MCF 10A (cell line): ENCODE results near the gene KLHL12. TPM values are rescaled to one million over a fixed set of nuclear protein-coding genes. Genes with fewer than 3 reads are reported as not detected.

Experiments
- BruUV-seq: library from RNA; stranded (reverse); fragments of 400-500 nt; replicated peaks from 2 replicates; lab custom pipeline; 2021; lab: Mats Ljungman, UMichigan
- CTCF ChIA-PET: fragments of 300-600 bp; sonication (Branson Sonifier 250); formaldehyde crosslinking; extraction: SDS; loops from one replicate; lab custom pipeline; 2021; ENCODE audit warnings: antibody characterized with exemption, inconsistent platforms; lab: Yijun Ruan, JAX
- POLR2A ChIA-PET: fragments of 300-600, 350-650 bp; sonication (Branson Sonifier 250); formaldehyde crosslinking; extraction: SDS; loops from one replicate; lab custom pipeline; 2020; ENCODE audit warnings: antibody characterized with exemption, inconsistent platforms; lab: Yijun Ruan, JAX
- DNase-seq: peaks from one replicate; pipeline ENCODE4 v3.0.0-alpha.2; 2018; ENCODE audit not compliant: unreplicated experiment
- H3K27ac Mint-ChIP-seq: one replicate; pipeline ENCODE4 v1.8.0; 2022; ENCODE audit warnings: mild to moderate bottlenecking, low read depth, mixed read lengths; ENCODE audit not compliant: unreplicated experiment
- H3K27me3 Mint-ChIP-seq: one replicate; pipeline ENCODE4 v1.8.0; 2022; ENCODE audit warnings: mixed read lengths; ENCODE audit not compliant: insufficient read depth, unreplicated experiment
- H3K36me3 Mint-ChIP-seq: one replicate; pipeline ENCODE4 v1.8.0; 2022; ENCODE audit warnings: mild to moderate bottlenecking, moderate library complexity, mixed read lengths; ENCODE audit not compliant: insufficient read depth, unreplicated experiment
- H3K4me1 Mint-ChIP-seq: one replicate; pipeline ENCODE4 v1.8.0; 2022; ENCODE audit warnings: mixed read lengths; ENCODE audit not compliant: insufficient read depth, unreplicated experiment
- H3K4me3 Mint-ChIP-seq: one replicate; pipeline ENCODE4 v1.8.0; 2022; ENCODE audit warnings: mild to moderate bottlenecking, moderate library complexity, mixed read lengths; ENCODE audit not compliant: unreplicated experiment
- H3K9me3 Mint-ChIP-seq: one replicate; pipeline ENCODE4 v1.8.0; 2022; ENCODE audit warnings: mixed read lengths; ENCODE audit not compliant: unreplicated experiment
- intact Hi-C: fragments of 100-400 bp; cut with micrococcal nuclease; formaldehyde crosslinking; loops from 2 replicates; pipeline ENCODE4 v1.14.1; 2022
- total RNA-seq: library from RNA; stranded (reverse); gene quantifications from 2 replicates; pipeline ENCODE4 v1.2.3, GENCODE V29; 2022
- TF ChIP-seq, protein P1 (sequence below): fragments of 200-600 bp; IDR thresholded peaks from one replicate; pipeline ENCODE4 v1.8.0; 2022; ENCODE audit warnings: antibody characterized with exemption, mild to moderate bottlenecking; ENCODE audit not compliant: unreplicated experiment

KLHL12 gene
- total RNA-seq, 1 experiment from 2014 or later = 51.0 TPM

DNA sequence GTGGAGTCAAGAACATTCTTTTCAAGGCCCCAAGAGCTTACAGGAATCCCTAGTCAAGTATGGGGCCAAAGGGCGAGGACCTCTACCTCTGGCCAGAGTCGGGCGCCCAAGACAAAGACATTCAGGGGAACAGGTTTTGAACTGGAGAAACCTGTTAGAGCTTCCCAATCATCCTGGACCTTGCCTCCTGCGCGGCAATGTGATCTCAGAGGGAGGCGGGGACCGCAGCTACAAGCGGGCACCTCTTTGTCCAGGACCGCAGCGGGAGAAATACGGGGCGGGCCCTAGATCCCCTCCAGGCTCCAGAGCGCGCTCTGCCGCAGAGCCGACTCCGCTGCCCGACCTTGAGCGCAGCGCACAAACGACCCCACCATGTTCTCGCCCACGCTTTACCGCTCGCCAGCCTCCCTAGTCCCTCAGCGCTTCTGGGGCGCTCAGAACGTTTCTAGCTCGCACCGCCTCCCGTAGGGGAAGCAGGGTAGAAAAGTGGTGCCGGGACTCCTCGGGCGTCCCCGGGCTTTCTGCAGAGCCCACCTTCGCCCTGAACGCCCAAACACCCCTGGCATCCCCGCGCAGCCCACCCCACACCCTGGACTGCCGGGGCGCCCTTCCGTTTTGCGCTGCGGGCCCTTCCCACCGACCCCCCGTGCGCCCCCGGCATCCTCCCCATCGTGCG, 66.2 kb downstream of the KLHL12 start:
- no peak overlapping the region for H3K27ac Mint-ChIP-seq
- H3K36me3 Mint-ChIP-seq = no peaks in the 10 kb centered on the region
- intact Hi-C loops = no loop called here
- TF ChIP-seq, protein P1, sequence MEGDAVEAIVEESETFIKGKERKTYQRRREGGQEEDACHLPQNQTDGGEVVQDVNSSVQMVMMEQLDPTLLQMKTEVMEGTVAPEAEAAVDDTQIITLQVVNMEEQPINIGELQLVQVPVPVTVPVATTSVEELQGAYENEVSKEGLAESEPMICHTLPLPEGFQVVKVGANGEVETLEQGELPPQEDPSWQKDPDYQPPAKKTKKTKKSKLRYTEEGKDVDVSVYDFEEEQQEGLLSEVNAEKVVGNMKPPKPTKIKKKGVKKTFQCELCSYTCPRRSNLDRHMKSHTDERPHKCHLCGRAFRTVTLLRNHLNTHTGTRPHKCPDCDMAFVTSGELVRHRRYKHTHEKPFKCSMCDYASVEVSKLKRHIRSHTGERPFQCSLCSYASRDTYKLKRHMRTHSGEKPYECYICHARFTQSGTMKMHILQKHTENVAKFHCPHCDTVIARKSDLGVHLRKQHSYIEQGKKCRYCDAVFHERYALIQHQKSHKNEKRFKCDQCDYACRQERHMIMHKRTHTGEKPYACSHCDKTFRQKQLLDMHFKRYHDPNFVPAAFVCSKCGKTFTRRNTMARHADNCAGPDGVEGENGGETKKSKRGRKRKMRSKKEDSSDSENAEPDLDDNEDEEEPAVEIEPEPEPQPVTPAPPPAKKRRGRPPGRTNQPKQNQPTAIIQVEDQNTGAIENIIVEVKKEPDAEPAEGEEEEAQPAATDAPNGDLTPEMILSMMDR = no peak
- H3K4me3 Mint-ChIP-seq = peak overlapping the region; percentile 87
- peaks cover 32% of the 10 kb centered on the region for H3K27me3 Mint-ChIP-seq
- peaks cover 6% of the 10 kb centered on the region for H3K4me1 Mint-ChIP-seq
- POLR2A ChIA-PET = interaction anchor here (0.6 to 3.2 kb wide), 15 partner anchors 9 to 1392 kb away, joined by 3 to 23 read pairs (median 4); partner anchors contain the start of genes KDM5B, PCAT6 and RABIF
- CTCF ChIA-PET = interaction anchor here (0.7 to 1.7 kb wide), 9 partner anchors 11 to 141 kb away, joined by 3 to 7 read pairs (median 4); no protein-coding TSS in a partner anchor
- peak; percentile 48 for DNase-seq
- no TSS peak for BruUV-seq
- H3K9me3 Mint-ChIP-seq = no peaks in the 10 kb centered on the region

DNA sequence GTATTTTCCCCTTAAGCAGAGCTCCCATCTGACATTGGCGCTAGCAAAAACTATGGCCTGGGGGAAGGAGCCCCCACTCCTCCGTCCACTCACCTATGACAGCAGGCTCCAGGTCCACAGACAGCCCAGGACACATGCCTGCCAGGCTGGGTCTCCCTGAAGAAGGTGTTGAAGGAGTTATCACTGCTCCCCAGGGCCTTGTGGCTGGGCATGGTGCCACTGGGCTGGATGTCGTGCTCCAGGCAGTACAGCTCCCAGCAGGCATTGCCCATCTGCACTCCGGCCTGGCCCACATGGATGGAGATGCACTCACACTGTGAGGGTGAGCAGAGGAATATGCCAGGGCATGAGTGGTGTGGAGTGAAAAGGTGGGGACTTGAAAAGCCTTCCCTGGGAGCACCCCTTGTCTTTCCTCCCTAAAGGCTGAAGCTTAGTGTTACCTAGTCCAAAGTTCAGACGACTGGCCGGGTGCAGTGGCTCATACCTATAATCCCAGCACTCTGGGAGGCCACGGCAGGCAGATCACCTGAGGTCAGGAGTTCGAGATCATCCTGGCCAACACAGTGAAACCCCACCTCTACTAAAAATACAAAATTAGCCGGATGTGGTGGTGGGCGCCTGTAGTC, 68.1 kb downstream of the KLHL12 start:
- peaks cover 6% of the 10 kb centered on the region for H3K4me1 Mint-ChIP-seq
- H3K27ac Mint-ChIP-seq = no peak overlapping the region
- H3K9me3 Mint-ChIP-seq = no peaks in the 10 kb centered on the region
- no peak overlapping the region for H3K4me3 Mint-ChIP-seq
- H3K36me3 Mint-ChIP-seq = no peaks in the 10 kb centered on the region
- TF ChIP-seq, protein P1 = no peak
- no TSS peak for BruUV-seq
- ChIA-PET CTCF (interaction anchor here (0.6 to 1.5 kb wide), 2 partner anchors 8 to 52 kb away, joined by 3 to 7 read pairs; no protein-coding TSS in a partner anchor), POLR2A (interaction anchor here (0.7 to 2.5 kb wide), 5 partner anchors 18 to 148 kb away, joined by 3 to 9 read pairs (median 3); partner anchors contain the start of genes KDM5B, RABIF and TMEM183A)
- no peak for DNase-seq
- intact Hi-C loops = no loop called here
- peaks cover 12% of the 10 kb centered on the region for H3K27me3 Mint-ChIP-seq

DNA sequence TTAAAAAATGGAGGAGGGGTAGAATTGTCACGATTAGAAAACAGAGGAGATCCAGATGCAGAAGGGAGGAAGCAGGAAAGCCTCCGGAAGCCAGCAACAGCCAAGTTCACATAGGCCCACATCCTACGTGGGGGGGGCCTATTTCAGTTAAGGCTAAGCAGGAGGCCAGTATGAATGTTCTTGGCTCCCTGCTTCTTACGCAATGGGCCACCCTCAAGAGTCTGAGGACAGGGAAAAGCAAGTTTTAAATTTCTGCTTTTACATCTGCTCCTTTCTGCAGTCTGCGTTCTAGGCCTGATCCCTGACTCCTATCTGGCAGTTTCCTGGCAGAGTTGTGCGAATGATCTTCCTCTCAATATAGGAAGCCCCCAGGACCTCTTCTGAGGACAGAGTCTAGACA, 68.7 kb downstream of the KLHL12 start:
- ChIA-PET CTCF (interaction anchor here (0.6 to 0.9 kb wide), 3 partner anchors 10 to 112 kb away, joined by 3 to 4 read pairs (median 3); no protein-coding TSS in a partner anchor), POLR2A (interaction anchor here (1.3 to 1.6 kb wide), 2 partner anchors 24 to 149 kb away, joined by 3 to 5 read pairs; partner anchors contain the start of gene TMEM183A)
- Mint-ChIP-seq H3K4me1 (peaks cover 6% of the 10 kb centered on the region), H3K36me3 (no peaks in the 10 kb centered on the region), H3K9me3 (no peaks in the 10 kb centered on the region), H3K4me3 (no peak overlapping the region), H3K27ac (no peak overlapping the region), H3K27me3 (peaks cover 6% of the 10 kb centered on the region)
- no TSS peak for BruUV-seq
- TF ChIP-seq, protein P1 = no peak
- intact Hi-C loops = no loop called here
- no peak for DNase-seq

DNA sequence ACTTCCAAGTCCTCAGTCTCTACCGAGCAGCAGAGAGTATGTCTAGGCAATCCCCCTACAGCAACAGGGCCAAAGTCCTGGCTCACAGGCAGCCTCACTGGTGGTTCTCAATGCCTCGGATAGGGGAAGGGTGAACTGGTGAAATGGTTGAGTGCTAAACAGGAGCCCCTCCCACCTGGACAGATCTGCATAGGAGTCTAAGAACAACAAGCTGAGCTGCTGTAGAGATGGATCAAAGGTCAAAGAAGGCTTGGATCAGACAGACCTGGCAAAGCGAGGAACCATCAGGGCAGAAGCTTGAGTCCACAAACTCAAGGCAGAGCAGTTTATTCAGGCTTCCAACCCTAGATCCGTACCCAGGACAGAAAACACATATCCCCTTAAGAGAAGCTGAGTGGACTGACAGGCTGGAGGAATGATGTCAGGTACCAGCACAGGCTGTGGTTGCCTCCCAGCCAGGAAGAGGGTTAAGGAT, 69.9 kb downstream of the KLHL12 start:
- DNase-seq = no peak
- Mint-ChIP-seq H3K27ac (no peak overlapping the region), H3K4me1 (peaks cover 6% of the 10 kb centered on the region), H3K9me3 (no peaks in the 10 kb centered on the region), H3K4me3 (no peak overlapping the region), H3K36me3 (no peaks in the 10 kb centered on the region), H3K27me3 (no peaks in the 10 kb centered on the region)
- intact Hi-C loops = no loop called here
- POLR2A ChIA-PET = interaction anchor here (0.9 kb wide), 1 partner anchor 49 kb away, joined by 3 read pairs; the partner anchor contains the start of gene KDM5B
- BruUV-seq = no TSS peak
- TF ChIP-seq, protein P1 = no peak
- CTCF ChIA-PET = interaction anchor here (0.9 to 1.7 kb wide), 5 partner anchors 8 to 113 kb away, joined by 3 to 8 read pairs (median 4); no protein-coding TSS in a partner anchor
